Measurements from ENCODE around the gene MGAT3. TPM values are rescaled to one million over a fixed set of nuclear protein-coding genes. Genes with fewer than 3 reads are reported as not detected.

MGAT3 gene
- total RNA-seq, 2 experiments from 2014 or later = 0.17 TPM; not detected in 1

- intact Hi-C loops (cut with DNase I, micrococcal nuclease) = no loop called here
- Histone ChIP-seq H3K36me3 (ENCODE audit: insufficient read depth, low read length) (no peaks in the 10 kb centered on the region), H3K4me3 (ENCODE audit: low read length) (no peak overlapping the region), H3K9me3 (ENCODE audit: control insufficient read depth in 1 of 2, insufficient read depth in 1 of 2, low read length in 2 of 2) (no peaks in the 10 kb centered on the region), H3K27ac (ENCODE audit: low read depth in 1 of 2, low read length in 2 of 2) (no peak overlapping the region), H3K4me1 (ENCODE audit: insufficient read depth, low read length) (peaks cover 19% of the 10 kb centered on the region), H3K27me3 (ENCODE audit: control insufficient read depth in 1 of 2, insufficient read depth in 2 of 2, low read length in 2 of 2) (no peaks in the 10 kb centered on the region)
- CTCF ChIA-PET = interaction anchor here (1.9 to 3.9 kb wide), 2 partner anchors 16 to 32 kb away, joined by 13 to 44 read pairs; no protein-coding TSS in a partner anchor
- no peak overlapping the region for H3K27ac Mint-ChIP-seq
- ATAC-seq (ENCODE audit: poor library complexity) = no peak
- H3K27me3 Mint-ChIP-seq = no peaks in the 10 kb centered on the region
- H3K4me3 Mint-ChIP-seq = no peak overlapping the region
- H3K9me3 Mint-ChIP-seq = no peaks in the 10 kb centered on the region
- DNase-seq = no peak
- TF ChIP-seq, protein P1, sequence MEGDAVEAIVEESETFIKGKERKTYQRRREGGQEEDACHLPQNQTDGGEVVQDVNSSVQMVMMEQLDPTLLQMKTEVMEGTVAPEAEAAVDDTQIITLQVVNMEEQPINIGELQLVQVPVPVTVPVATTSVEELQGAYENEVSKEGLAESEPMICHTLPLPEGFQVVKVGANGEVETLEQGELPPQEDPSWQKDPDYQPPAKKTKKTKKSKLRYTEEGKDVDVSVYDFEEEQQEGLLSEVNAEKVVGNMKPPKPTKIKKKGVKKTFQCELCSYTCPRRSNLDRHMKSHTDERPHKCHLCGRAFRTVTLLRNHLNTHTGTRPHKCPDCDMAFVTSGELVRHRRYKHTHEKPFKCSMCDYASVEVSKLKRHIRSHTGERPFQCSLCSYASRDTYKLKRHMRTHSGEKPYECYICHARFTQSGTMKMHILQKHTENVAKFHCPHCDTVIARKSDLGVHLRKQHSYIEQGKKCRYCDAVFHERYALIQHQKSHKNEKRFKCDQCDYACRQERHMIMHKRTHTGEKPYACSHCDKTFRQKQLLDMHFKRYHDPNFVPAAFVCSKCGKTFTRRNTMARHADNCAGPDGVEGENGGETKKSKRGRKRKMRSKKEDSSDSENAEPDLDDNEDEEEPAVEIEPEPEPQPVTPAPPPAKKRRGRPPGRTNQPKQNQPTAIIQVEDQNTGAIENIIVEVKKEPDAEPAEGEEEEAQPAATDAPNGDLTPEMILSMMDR (IDR thresholded peaks at IDR 0.05) = no peak
- POLR2A ChIA-PET = interaction anchor here (1.6 kb wide), 1 partner anchor 109 kb away, joined by 3 read pairs; no protein-coding TSS in a partner anchor
- peaks cover 21% of the 10 kb centered on the region for H3K4me1 Mint-ChIP-seq (ENCODE audit: low read depth)
- H3K36me3 Mint-ChIP-seq (ENCODE audit: low read depth) = peaks cover 8% of the 10 kb centered on the region
These were observed 40.6 kb downstream of the MGAT3 start for GRCh38 chr22:39497429-39497828.

GRCh38 chr22:39498368-39498767 is 41.6 kb downstream of the MGAT3 start:
- POLR2A ChIA-PET = interaction anchor here (1.0 kb wide), 1 partner anchor 22 kb away, joined by 3 read pairs; the partner anchor contains the start of gene ATF4
- H3K27me3 Mint-ChIP-seq = no peaks in the 10 kb centered on the region
- Histone ChIP-seq H3K27me3 (ENCODE audit: control insufficient read depth in 1 of 2, insufficient read depth in 2 of 2, low read length in 2 of 2) (no peaks in the 10 kb centered on the region), H3K4me1 (ENCODE audit: insufficient read depth, low read length) (peaks cover 28% of the 10 kb centered on the region), H3K9me3 (ENCODE audit: control insufficient read depth in 1 of 2, insufficient read depth in 1 of 2, low read length in 2 of 2) (no peaks in the 10 kb centered on the region), H3K4me3 (ENCODE audit: low read length) (no peak overlapping the region), H3K36me3 (ENCODE audit: insufficient read depth, low read length) (no peaks in the 10 kb centered on the region), H3K27ac (ENCODE audit: low read depth in 1 of 2, low read length in 2 of 2) (no peak overlapping the region)
- H3K9me3 Mint-ChIP-seq = no peaks in the 10 kb centered on the region
- H3K27ac Mint-ChIP-seq = no peak overlapping the region
- peaks cover 10% of the 10 kb centered on the region for H3K36me3 Mint-ChIP-seq (ENCODE audit: low read depth)
- H3K4me3 Mint-ChIP-seq = no peak overlapping the region
- intact Hi-C loops (cut with DNase I, micrococcal nuclease) = no loop called here
- CTCF ChIA-PET = interaction anchor here (3.9 kb wide), 1 partner anchor 32 kb away, joined by 44 read pairs; no protein-coding TSS in a partner anchor
- peaks cover 24% of the 10 kb centered on the region for H3K4me1 Mint-ChIP-seq (ENCODE audit: low read depth)
- ATAC-seq (ENCODE audit: poor library complexity) (no peak), DNase-seq (no peak)
- TF ChIP-seq, protein P1 (IDR thresholded peaks at IDR 0.05) = no peak

DNA sequence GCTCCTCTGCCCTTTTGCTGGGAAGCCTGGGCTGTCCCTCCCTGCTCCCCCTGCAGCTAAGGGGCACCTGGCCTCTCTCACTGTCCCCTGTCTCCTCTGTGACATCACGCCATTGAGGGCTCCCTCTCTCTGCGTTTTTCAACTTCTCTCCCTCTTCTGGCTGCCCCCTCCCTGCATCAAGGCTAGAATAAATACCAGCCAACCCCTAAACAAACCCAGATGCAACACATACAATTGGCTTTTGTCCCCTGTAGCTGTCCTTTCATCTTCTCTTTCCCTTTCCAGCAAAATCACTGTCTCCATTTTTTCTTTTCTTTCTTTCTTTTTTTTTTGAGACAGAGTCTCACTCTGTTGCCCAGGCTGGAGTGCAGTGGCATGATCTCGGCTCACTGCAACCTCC is 42.0 kb downstream of the MGAT3 start:
- Mint-ChIP-seq H3K4me1 (ENCODE audit: low read depth) (peaks cover 26% of the 10 kb centered on the region), H3K4me3 (no peak overlapping the region), H3K27ac (no peak overlapping the region), H3K36me3 (ENCODE audit: low read depth) (peaks cover 14% of the 10 kb centered on the region), H3K27me3 (no peaks in the 10 kb centered on the region), H3K9me3 (no peaks in the 10 kb centered on the region)
- CTCF ChIA-PET = interaction anchor here (3.9 kb wide), 1 partner anchor 31 kb away, joined by 44 read pairs; no protein-coding TSS in a partner anchor
- no peak for ATAC-seq (ENCODE audit: poor library complexity)
- Histone ChIP-seq H3K27me3 (ENCODE audit: control insufficient read depth in 1 of 2, insufficient read depth in 2 of 2, low read length in 2 of 2) (no peaks in the 10 kb centered on the region), H3K9me3 (ENCODE audit: control insufficient read depth in 1 of 2, insufficient read depth in 1 of 2, low read length in 2 of 2) (no peaks in the 10 kb centered on the region), H3K27ac (ENCODE audit: low read depth in 1 of 2, low read length in 2 of 2) (no peak overlapping the region), H3K36me3 (ENCODE audit: insufficient read depth, low read length) (peaks cover under 1% of the 10 kb centered on the region), H3K4me1 (ENCODE audit: insufficient read depth, low read length) (peaks cover 32% of the 10 kb centered on the region), H3K4me3 (ENCODE audit: low read length) (no peak overlapping the region)
- TF ChIP-seq, protein P1 (IDR thresholded peaks at IDR 0.05) = no peak
- DNase-seq = no peak
- intact Hi-C loops (cut with DNase I, micrococcal nuclease) = no loop called here
- POLR2A ChIA-PET = interaction anchor here (1.0 kb wide), 1 partner anchor 21 kb away, joined by 3 read pairs; the partner anchor contains the start of gene ATF4
